Activated naive CD8-positive, alpha-beta T cell treated with anti-CD3 and anti-CD28 coated beads for 36 hours (primary cell): Measurements from ENCODE around the gene GTSE1. TPM values are rescaled to one million over a fixed set of nuclear protein-coding genes. Genes with fewer than 3 reads are reported as not detected.

ENCODE experiments used
- DNase-seq: peaks from one replicate; pipeline ENCODE4 v3.0.0; 2021
- H3K27ac Mint-ChIP-seq: one replicate; pipeline ENCODE4 v1.8.0; 2022; ENCODE audit warnings: mild to moderate bottlenecking, moderate library complexity, mixed read lengths
- H3K27me3 Mint-ChIP-seq: one replicate; pipeline ENCODE4 v1.8.0; 2022; ENCODE audit warnings: mild to moderate bottlenecking, mixed read lengths
- H3K36me3 Mint-ChIP-seq: one replicate; pipeline ENCODE4 v1.8.0; 2021; ENCODE audit warnings: mild to moderate bottlenecking, mixed read lengths
- H3K4me1 Mint-ChIP-seq: one replicate; pipeline ENCODE4 v1.8.0; 2021; ENCODE audit warnings: mixed read lengths
- H3K4me3 Mint-ChIP-seq: one replicate; pipeline ENCODE4 v1.8.0; 2022; ENCODE audit warnings: mild to moderate bottlenecking, moderate library complexity, mixed read lengths
- H3K9me3 Mint-ChIP-seq: one replicate; pipeline ENCODE4 v1.8.0; 2022; ENCODE audit warnings: mixed read lengths
- total RNA-seq, 2 experiments: library from RNA; stranded (reverse); gene quantifications; one replicate each; pipeline ENCODE4 v1.2.3, GENCODE V29; 2021

The GTSE1 gene
- total RNA-seq, 2 experiments from 2014 or later = 37.3 to 42.0 TPM

DNA sequence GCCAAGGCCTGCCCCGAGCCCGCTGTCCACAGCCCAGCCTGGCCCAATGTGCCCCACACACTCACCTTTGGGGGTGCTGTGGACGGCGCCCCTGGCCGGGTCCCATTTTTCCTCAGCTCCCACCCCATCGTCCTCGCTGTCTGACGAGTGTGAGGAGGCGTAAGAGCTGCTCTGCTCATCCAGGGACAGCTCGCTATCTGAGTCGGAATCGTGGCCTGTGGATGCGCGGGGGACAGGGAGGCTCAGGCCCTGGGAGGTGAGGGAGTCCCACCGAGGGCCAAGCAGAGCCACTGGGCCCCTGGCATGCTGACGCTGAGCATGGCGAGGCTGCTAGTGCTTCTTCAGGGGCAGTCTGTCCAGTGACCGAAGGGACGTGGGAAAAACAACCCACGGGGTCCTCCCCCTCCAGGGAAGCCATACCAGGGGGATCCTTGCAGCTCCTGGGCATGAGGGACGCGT lies 68.5 kb downstream of the GTSE1 start:
- Mint-ChIP-seq H3K9me3 (no peaks in the 10 kb centered on the region), H3K27ac (no peak overlapping the region)

DNA sequence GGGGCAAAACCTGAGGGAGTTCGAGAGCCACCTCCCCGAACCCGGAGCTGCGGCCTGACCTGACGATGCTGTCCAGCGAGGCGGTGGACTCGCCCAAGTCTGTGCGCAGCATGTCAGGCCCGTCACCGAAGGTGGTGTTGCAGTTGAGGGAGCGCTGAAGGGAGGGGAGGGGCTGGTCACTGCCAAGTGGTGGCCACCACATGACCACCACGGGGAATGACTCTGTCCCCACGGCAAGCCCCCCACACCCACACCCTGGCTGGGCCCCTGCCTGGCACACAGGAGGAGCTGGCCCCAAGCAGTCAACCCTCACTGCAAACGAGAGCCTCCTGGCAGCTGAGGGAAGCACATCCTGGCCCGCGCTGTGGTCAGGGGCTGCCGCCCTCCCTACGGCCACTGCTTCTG lies 69.7 kb downstream of the GTSE1 start:
- Mint-ChIP-seq H3K27ac (no peak overlapping the region), H3K4me1 (peaks cover 17% of the 10 kb centered on the region), H3K4me3 (no peak overlapping the region), H3K36me3 (no peaks in the 10 kb centered on the region), H3K27me3 (peaks cover 6% of the 10 kb centered on the region), H3K9me3 (no peaks in the 10 kb centered on the region)
- DNase-seq = no peak

More for the DNA sequence above, 68.5 kb downstream of the GTSE1 start:
- peaks cover 1% of the 10 kb centered on the region for H3K36me3 Mint-ChIP-seq
- H3K4me1 Mint-ChIP-seq = peaks cover 8% of the 10 kb centered on the region
- peaks cover 6% of the 10 kb centered on the region for H3K27me3 Mint-ChIP-seq
- no peak overlapping the region for H3K4me3 Mint-ChIP-seq
- DNase-seq = no peak

DNA sequence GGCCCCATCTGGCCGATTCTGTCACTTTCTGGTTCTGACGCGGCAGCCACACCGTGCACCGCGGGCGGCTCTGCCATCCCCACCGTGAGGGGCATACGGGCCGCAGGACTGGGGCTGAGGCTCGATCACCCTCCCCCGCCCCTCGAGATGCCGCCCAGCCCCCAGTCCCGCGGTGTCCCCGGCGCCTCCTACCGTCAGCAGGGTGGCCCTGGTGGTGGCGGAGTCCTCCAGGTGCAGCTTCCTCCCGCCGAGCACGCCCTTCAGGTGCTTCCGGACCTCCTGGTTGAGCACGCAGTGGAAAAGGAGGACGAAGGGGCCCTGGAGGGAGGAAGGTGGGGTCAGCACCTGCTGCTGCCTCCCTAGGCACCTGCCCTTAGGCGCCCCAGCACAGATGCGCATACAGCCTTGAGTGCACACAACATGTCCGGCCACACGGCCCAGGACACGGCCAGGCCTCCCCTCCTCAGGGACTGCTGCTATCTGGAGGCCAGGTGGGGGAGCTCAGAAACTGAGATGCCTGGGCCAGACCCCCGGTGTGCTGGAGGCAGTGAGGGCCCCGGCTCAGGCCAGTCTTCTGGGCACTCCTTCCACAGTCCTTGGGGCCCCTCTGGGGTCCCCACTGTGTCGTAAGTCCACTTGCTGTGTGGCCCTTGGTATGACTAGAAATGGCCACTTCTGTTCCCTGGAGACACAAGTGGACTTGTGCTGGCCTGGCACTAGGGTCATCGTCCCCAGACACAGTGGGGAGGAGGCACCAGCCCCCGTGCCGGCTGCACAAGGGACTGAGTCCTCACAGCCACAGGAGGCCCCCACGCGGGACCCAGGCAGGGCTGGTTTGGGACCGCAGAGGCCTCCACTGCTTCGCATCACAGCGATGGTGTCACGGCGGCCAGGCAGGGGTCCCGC lies 70.4 kb downstream of the GTSE1 start:
- no peak overlapping the region for H3K27ac Mint-ChIP-seq

GRCh38 chr22:46367707-46368191 lies 71.1 kb downstream of the GTSE1 start:
- Mint-ChIP-seq H3K9me3 (no peaks in the 10 kb centered on the region), H3K27ac (no peak overlapping the region), H3K4me3 (no peak overlapping the region)

More for the DNA sequence above, 70.4 kb downstream of the GTSE1 start:
- Mint-ChIP-seq H3K4me3 (no peak overlapping the region), H3K4me1 (peaks cover 20% of the 10 kb centered on the region), H3K27me3 (peaks cover 12% of the 10 kb centered on the region), H3K36me3 (no peaks in the 10 kb centered on the region), H3K9me3 (no peaks in the 10 kb centered on the region)
- no peak for DNase-seq

DNA sequence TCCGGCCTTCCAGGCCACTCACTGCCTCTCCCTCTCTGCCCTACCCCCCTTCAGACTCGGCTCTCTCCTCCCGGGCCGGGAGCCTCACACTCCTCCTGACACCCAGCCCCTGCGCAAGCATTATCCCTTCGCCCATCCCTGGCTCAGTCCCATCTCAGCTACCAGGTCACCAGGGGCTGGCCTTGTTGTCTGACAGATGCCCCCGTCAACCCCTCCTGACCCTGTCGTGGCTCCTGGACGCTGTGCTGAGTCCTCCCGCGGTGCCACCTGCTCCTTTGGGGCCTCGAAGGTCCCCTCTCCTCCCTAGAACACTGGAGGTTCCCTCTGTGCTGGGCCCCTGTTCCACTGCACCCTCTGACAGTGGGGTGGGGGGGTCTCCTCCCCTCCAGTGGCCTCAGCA lies 71.8 kb downstream of the GTSE1 start:
- Mint-ChIP-seq H3K4me1 (peaks cover 22% of the 10 kb centered on the region), H3K27me3 (peaks cover 10% of the 10 kb centered on the region), H3K27ac (no peak overlapping the region), H3K9me3 (no peaks in the 10 kb centered on the region), H3K36me3 (no peaks in the 10 kb centered on the region), H3K4me3 (no peak overlapping the region)
- DNase-seq = no peak

More at GRCh38 chr22:46367707-46368191, 71.1 kb downstream of the GTSE1 start:
- DNase-seq = peak; percentile 73
- H3K36me3 Mint-ChIP-seq = no peaks in the 10 kb centered on the region
- peaks cover 13% of the 10 kb centered on the region for H3K27me3 Mint-ChIP-seq
- peaks cover 19% of the 10 kb centered on the region for H3K4me1 Mint-ChIP-seq

- Mint-ChIP-seq H3K4me1 (peaks cover 28% of the 10 kb centered on the region), H3K9me3 (no peaks in the 10 kb centered on the region), H3K27ac (no peak overlapping the region), H3K27me3 (peaks cover 11% of the 10 kb centered on the region), H3K4me3 (no peak overlapping the region), H3K36me3 (no peaks in the 10 kb centered on the region)
- DNase-seq = no peak
Observed at GRCh38 chr22:46368871-46369715, 72.4 kb downstream of the GTSE1 start.

DNA sequence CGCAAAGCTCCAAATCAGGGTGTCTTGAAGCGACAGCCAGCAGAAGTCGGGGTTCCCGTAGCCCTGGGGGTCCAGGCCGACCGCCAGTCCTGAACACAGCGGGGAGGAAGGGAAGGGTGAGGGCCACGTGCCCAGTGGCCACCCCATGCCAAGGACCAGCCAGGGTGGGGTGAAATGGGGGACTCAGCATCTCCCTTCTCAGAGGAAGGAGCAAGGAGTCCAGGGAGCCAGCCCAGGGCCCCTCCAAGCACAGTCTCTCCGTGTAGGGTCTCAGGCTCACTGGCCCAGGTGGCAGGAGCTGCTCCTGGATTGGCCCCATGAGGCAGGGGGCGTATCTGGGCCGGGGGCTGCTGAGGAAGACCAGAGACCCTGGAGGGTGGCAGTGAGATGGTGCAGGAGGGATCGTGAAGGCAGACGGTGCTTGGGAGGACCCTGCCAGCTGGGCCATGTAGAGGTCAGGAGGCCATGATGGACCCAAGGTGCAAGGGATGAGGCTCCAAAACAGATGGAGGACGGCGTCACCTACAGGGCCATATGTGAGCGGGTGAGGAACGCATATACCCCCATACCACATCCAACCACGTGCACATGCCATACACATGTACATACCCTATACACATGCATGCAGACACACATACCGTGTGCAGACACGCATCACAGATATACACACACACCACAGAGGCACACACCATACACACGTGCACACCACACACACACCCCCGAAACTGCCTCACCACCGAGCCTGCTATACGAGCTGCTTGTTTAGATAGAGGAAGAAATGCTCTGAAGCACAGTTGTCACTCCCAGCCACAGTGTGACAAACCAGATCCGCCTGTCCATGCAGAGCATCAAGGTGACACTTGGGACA lies 73.3 kb downstream of the GTSE1 start:
- peaks cover 16% of the 10 kb centered on the region for H3K27me3 Mint-ChIP-seq
- no peaks in the 10 kb centered on the region for H3K9me3 Mint-ChIP-seq
- DNase-seq = no peak
- H3K4me1 Mint-ChIP-seq = peaks cover 33% of the 10 kb centered on the region
- H3K4me3 Mint-ChIP-seq = no peak overlapping the region
- no peak overlapping the region for H3K27ac Mint-ChIP-seq
- H3K36me3 Mint-ChIP-seq = no peaks in the 10 kb centered on the region

DNA sequence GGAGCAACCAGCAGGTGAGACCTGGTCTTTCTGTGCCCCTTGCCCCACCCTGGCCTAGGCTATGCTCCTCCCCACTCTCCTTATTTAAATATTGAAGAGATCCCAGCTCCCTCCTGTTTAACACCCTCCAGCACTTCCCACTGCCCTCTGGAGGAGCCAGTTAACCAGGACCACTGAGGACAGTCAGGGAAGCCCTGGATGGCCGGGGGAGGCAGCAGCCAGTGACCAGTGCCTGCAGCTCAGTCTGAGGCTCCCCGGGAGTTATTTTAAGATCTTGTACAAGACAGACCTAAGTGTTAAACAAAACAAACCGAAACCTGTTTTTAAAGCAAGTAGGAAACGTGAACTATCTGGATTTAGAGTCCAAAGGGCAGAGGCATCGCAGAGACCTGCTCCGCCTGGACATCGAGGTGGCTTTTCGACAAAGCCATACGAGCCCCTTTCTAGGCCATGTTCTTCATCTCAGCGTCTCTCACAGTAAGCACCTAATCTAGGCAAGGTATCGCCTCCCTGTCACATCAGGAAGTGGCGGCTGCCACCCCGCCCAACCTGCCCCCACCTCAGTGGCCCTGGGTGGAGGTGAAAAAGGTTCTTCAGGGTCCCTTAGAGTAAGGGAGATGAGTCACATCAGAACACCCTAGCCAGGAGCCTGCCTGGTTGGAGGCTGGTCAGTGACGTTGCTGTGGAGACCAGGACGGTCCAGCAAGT lies 74.1 kb downstream of the GTSE1 start:
- H3K36me3 Mint-ChIP-seq = peaks cover 3% of the 10 kb centered on the region
- peaks cover 6% of the 10 kb centered on the region for H3K9me3 Mint-ChIP-seq
- peaks cover 16% of the 10 kb centered on the region for H3K27me3 Mint-ChIP-seq
- no peak for DNase-seq
- no peak overlapping the region for H3K27ac Mint-ChIP-seq
- peaks cover 33% of the 10 kb centered on the region for H3K4me1 Mint-ChIP-seq
- no peak overlapping the region for H3K4me3 Mint-ChIP-seq

GRCh38 chr22:46371623-46372226 lies 75.1 kb downstream of the GTSE1 start:
- Mint-ChIP-seq H3K4me1 (peaks cover 33% of the 10 kb centered on the region), H3K27me3 (peaks cover 16% of the 10 kb centered on the region), H3K27ac (no peak overlapping the region), H3K36me3 (peaks cover 5% of the 10 kb centered on the region), H3K9me3 (peaks cover 12% of the 10 kb centered on the region), H3K4me3 (no peak overlapping the region)
- DNase-seq = no peak

DNA sequence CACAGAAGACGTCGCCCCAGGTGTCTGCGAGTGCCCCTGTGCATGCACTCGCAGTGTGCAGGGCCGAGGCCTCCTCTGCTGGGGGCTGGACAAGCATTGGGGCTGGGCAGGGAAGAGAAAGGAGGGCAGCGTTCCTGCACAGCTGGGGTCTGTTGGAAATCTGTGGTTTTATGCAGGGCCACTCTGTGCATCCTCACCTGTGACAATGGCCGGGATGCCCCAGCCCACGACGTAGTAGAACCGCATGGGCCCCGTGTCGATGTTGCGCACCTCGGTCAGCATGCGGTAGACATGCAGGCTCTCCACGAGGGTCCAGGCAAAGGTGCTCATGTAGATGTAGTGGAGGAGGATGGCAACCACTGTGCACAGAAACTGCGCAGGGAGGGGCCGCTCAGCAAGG lies 76.0 kb downstream of the GTSE1 start:
- peaks cover 14% of the 10 kb centered on the region for H3K9me3 Mint-ChIP-seq
- peaks cover 15% of the 10 kb centered on the region for H3K27me3 Mint-ChIP-seq
- no peak for DNase-seq
- peaks cover 5% of the 10 kb centered on the region for H3K36me3 Mint-ChIP-seq
- no peak overlapping the region for H3K4me3 Mint-ChIP-seq
- H3K27ac Mint-ChIP-seq = no peak overlapping the region
- H3K4me1 Mint-ChIP-seq = peaks cover 32% of the 10 kb centered on the region

DNA sequence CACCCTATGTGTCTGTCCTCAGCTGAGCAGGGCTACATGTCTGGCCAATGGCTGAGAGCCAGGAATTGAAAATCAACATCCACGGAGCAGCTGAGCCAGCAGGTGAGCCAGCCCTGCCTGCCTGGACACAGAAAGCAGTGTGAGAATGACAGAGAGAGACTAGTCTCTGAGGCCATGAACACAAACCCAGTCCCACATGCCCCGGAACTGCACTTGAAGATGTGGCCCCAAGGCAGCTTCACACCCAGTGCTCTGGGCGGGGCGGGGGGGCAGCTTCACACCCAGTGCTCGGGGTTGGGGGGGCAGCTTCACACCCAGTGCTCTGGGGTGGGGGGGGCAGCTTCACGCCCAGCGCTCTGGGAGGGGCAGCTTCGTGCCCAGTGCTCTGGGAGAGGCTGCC lies 76.5 kb downstream of the GTSE1 start:
- DNase-seq = no peak
- Mint-ChIP-seq H3K4me3 (no peak overlapping the region), H3K27ac (no peak overlapping the region), H3K4me1 (peaks cover 30% of the 10 kb centered on the region), H3K36me3 (peaks cover 5% of the 10 kb centered on the region), H3K27me3 (peaks cover 13% of the 10 kb centered on the region), H3K9me3 (peaks cover 14% of the 10 kb centered on the region)

- Mint-ChIP-seq H3K4me3 (no peak overlapping the region), H3K9me3 (peaks cover 14% of the 10 kb centered on the region)
Observed at GRCh38 chr22:46373921-46374662, 77.4 kb downstream of the GTSE1 start.

More at GRCh38 chr22:46373921-46374662, 77.4 kb downstream of the GTSE1 start:
- peaks cover 5% of the 10 kb centered on the region for H3K36me3 Mint-ChIP-seq
- H3K27ac Mint-ChIP-seq = no peak overlapping the region
- H3K4me1 Mint-ChIP-seq = peaks cover 30% of the 10 kb centered on the region
- DNase-seq = no peak
- peaks cover 13% of the 10 kb centered on the region for H3K27me3 Mint-ChIP-seq
